HepG2 (cell line): Measurements from ENCODE around the gene DVL3. TPM values are rescaled to one million over a fixed set of nuclear protein-coding genes. Genes with fewer than 3 reads are reported as not detected.

Source experiments
- CEBPZ ChIP-seq: IDR thresholded peaks from 2 replicates; pipeline ENCODE4 v1.6.1; 2012; ENCODE audit warnings: low read length, improper control_type of control experiment
- E2F2 ChIP-seq: sonication (generic); formaldehyde crosslinking; IDR thresholded peaks from 2 replicates; pipeline ENCODE4 v1.4.0; 2020; ENCODE audit warnings: missing genetic modification reagents, borderline replicate concordance
- NR0B2 ChIP-seq: sonication (generic); formaldehyde crosslinking; IDR thresholded peaks from 2 replicates; pipeline ENCODE4 v1.4.0; 2020; ENCODE audit warnings: mild to moderate bottlenecking, missing genetic modification reagents
- PTBP1 ChIP-seq: fragments of 200-400 bp; formaldehyde crosslinking; IDR thresholded peaks from 2 replicates; pipeline ENCODE4 v1.6.1; 2018; ENCODE audit warnings: low read length, low read depth; ENCODE audit not compliant: poor library complexity, severe bottlenecking
- ZNF33B ChIP-seq: sonication (generic); formaldehyde crosslinking; IDR thresholded peaks from 2 replicates; pipeline ENCODE4 v1.5.1; 2020; ENCODE audit warnings: mild to moderate bottlenecking, missing genetic modification reagents
- ZNF609 ChIP-seq: sonication (generic); formaldehyde crosslinking; IDR thresholded peaks from 2 replicates; pipeline ENCODE4 v1.4.0; 2020; ENCODE audit warnings: mild to moderate bottlenecking, missing genetic modification reagents, borderline replicate concordance
- ZNF720 ChIP-seq: sonication (generic); formaldehyde crosslinking; IDR thresholded peaks from 2 replicates; pipeline ENCODE4 v1.4.0; 2020; ENCODE audit warnings: missing genetic modification reagents
- ZNF749 ChIP-seq: sonication (generic); formaldehyde crosslinking; IDR thresholded peaks from 2 replicates; pipeline ENCODE4 v1.8.0; 2022; ENCODE audit warnings: mild to moderate bottlenecking, missing genetic modification reagents, moderate library complexity, borderline replicate concordance
- ZNF75D ChIP-seq: sonication (generic); formaldehyde crosslinking; IDR thresholded peaks from 2 replicates; pipeline ENCODE4 v1.8.1; 2023; ENCODE audit warnings: missing genetic modification reagents, mild to moderate bottlenecking, borderline replicate concordance
- polyA plus RNA-seq, 8 experiments: library from polyadenylated mRNA; depleted of rRNA in 3 of 8; stranded (reverse) in 7 of 8; unstranded in 1 of 8; fragments of >200 nt; fragmentation: Illumina TruSeq in 4 of 8; extraction: Trizol in 4 of 8; gene quantifications; 2 replicates each; pipeline versions ENCODE4 v1.2.1 to v1.2.3, GENCODE V29; 2011 to 2016; ENCODE audit warnings: low read depth in 4 of 8, missing spikeins in 1 of 8, mixed read lengths in 1 of 8; ENCODE audit not compliant: insufficient read depth in 1 of 8
- total RNA-seq, 5 experiments: library from RNA; depleted of rRNA; stranded (reverse); fragments of >200 nt; fragmentation: Illumina TruSeq; extraction: Trizol; gene quantifications; 2 replicates each; pipeline ENCODE4 v1.2.3, GENCODE V29; 2016; ENCODE audit warnings: low read depth in 1 of 5

The DVL3 gene
- total and polyA plus RNA-seq, 2 of the 13 experiments (the other 11 are each of a cell fraction or from before 2014, with no cell fraction given): 29.0 to 36.1 TPM

- TF ChIP-seq ZNF609 (CRISPR knock-in tag) (no peak), PTBP1 (no peak), ZNF720 (CRISPR knock-in tag) (no peak), ZNF75D (CRISPR knock-in tag) (no peak), ZNF749 (no peak), ZNF33B (no peak), CEBPZ (no peak), NR0B2 (CRISPR knock-in tag) (no peak), E2F2 (peak; percentile 5; the same call in 1 of the 2 replicates)
- TF ChIP-seq, all 625 proteins: peak for 3
Observed at GRCh38 chr3:184135911-184136260, 19.3 kb upstream of the DVL3 start (continued).
